B cell (primary cell): ENCODE data around the gene RBP7. TPM values are rescaled to one million over a fixed set of nuclear protein-coding genes. Genes with fewer than 3 reads are reported as not detected.

Source experiments
- ATAC-seq: fragments of 200-7000 bp; cut with Tn5 transposase; one replicate; pipeline ENCODE4 v1.10.0; 2021; ENCODE audit warnings: low read depth, mild to moderate bottlenecking, moderate number of reproducible peaks, moderate library complexity
- CTCF ChIA-PET: fragments of 350-600 bp; sonication (Branson Sonifier 250); formaldehyde crosslinking; loops from one replicate; lab custom pipeline; 2021; ENCODE audit warnings: antibody characterized with exemption, inconsistent platforms; lab: Charles Lee
- POLR2A ChIA-PET: fragments of 350-600 bp; sonication (Branson Sonifier 250); formaldehyde crosslinking; loops from one replicate; lab custom pipeline; 2021; ENCODE audit warnings: antibody characterized with exemption; lab: Charles Lee
- DNase-seq: peaks from one replicate; pipeline ENCODE4 v3.0.0; 2013
- H2AFZ ChIP-seq: 2 replicates; pipeline ENCODE4 v1.6.1; 2012; ENCODE audit warnings: mild to moderate bottlenecking, low read depth, low read length; ENCODE audit not compliant: insufficient read depth, poor library complexity, severe bottlenecking
- H3K27ac ChIP-seq, 2 donors: 1 replicate in 1 of 2; 2 replicates in 1 of 2; pipeline ENCODE4 v1.5.1; 2012 to 2013; ENCODE audit warnings: low read length in 2 of 2, mild to moderate bottlenecking in 2 of 2, moderate library complexity in 1 of 2
- H3K27me3 ChIP-seq, 4 experiments: fragments of 200-600 bp in 1 of 4; sonication (generic) in 1 of 4; replicated peaks in 1 of 4; 1 replicate in 2 of 4; 2 replicates in 2 of 4; pipeline versions ENCODE4 v1.6.1 to v1.7.0; 2013 to 2016; ENCODE audit warnings: low read length in 3 of 4, mild to moderate bottlenecking in 2 of 4, mixed read lengths in 1 of 4, moderate library complexity in 1 of 4; ENCODE audit not compliant: insufficient read depth in 4 of 4, control insufficient read depth in 3 of 4; ENCODE audit errors: control extremely low read depth in 1 of 4
- H3K36me3 ChIP-seq, 2 experiments: replicated peaks in 1 of 2; 1 replicate in 1 of 2; 2 replicates in 1 of 2; pipeline versions ENCODE4 v1.6.1 to v1.7.1; 2013; ENCODE audit warnings: low read length in 1 of 2; ENCODE audit not compliant: insufficient read depth in 2 of 2, control insufficient read depth in 1 of 2; ENCODE audit errors: control extremely low read depth in 1 of 2, extremely low read depth in 1 of 2
- H3K4me1 ChIP-seq, 2 donors: fragments of 200-600 bp in 1 of 2; sonication (generic) in 1 of 2; 1 replicate in 1 of 2; 2 replicates in 1 of 2; pipeline versions ENCODE4 v1.5.1 to v1.6.1; 2013 to 2017; ENCODE audit warnings: low read length in 2 of 2; ENCODE audit not compliant: control insufficient read depth in 2 of 2, insufficient read depth in 2 of 2
- H3K4me2 ChIP-seq: replicated peaks from 2 replicates; pipeline ENCODE3; 2012; ENCODE audit warnings: mild to moderate bottlenecking, low read depth, low read length; ENCODE audit not compliant: poor library complexity, severe bottlenecking
- H3K4me3 ChIP-seq, 5 experiments: fragments of 200-600 bp in 1 of 5; sonication (generic) in 1 of 5; 1 replicate in 3 of 5; 2 replicates in 2 of 5; pipeline versions ENCODE4 v1.5.1 to v1.7.0; 2011 to 2016; ENCODE audit warnings: low read length in 4 of 5, mild to moderate bottlenecking in 4 of 5, low read depth in 2 of 5, control low read depth in 1 of 5, moderate library complexity in 1 of 5; ENCODE audit not compliant: insufficient read depth in 1 of 5; ENCODE audit errors: control extremely low read depth in 1 of 5, extremely low read depth in 1 of 5
- H3K79me2 ChIP-seq: fragments of 200-600 bp; sonication (generic); one replicate; pipeline ENCODE4 v1.6.0; 2016; ENCODE audit warnings: low read length; ENCODE audit not compliant: control insufficient read depth, insufficient read depth
- H3K9ac ChIP-seq: fragments of 200-600 bp; sonication (generic); 2 replicates; pipeline ENCODE4 v1.6.1; 2017; ENCODE audit warnings: mild to moderate bottlenecking, low read length, moderate library complexity
- H3K9me3 ChIP-seq, 3 donors: one replicate each; pipeline versions ENCODE4 v1.6.1 to v1.7.1; 2013; ENCODE audit warnings: low read length in 2 of 3; ENCODE audit not compliant: control insufficient read depth in 2 of 3, insufficient read depth in 1 of 3; ENCODE audit errors: control extremely low read depth in 1 of 3
- H4K20me1 ChIP-seq: 2 replicates; pipeline ENCODE4 v1.6.0; 2012; ENCODE audit warnings: mild to moderate bottlenecking, low read length; ENCODE audit not compliant: insufficient read depth, control insufficient read depth, poor library complexity, severe bottlenecking
- H3K27ac Mint-ChIP-seq: one replicate; pipeline ENCODE4 v1.8.0; 2021; ENCODE audit warnings: mixed read lengths
- H3K27me3 Mint-ChIP-seq: one replicate; pipeline ENCODE4 v1.8.0; 2021; ENCODE audit warnings: mixed read lengths
- H3K4me1 Mint-ChIP-seq: one replicate; pipeline ENCODE4 v1.8.0; 2021; ENCODE audit warnings: mixed read lengths
- H3K4me3 Mint-ChIP-seq: one replicate; pipeline ENCODE4 v1.8.0; 2021; ENCODE audit warnings: mixed read lengths
- H3K9me3 Mint-ChIP-seq: one replicate; pipeline ENCODE4 v1.8.0; 2022; ENCODE audit warnings: mixed read lengths; ENCODE audit not compliant: insufficient read depth
- EZH2 ChIP-seq: IDR thresholded peaks from 2 replicates; pipeline ENCODE4 v1.6.1; 2012; ENCODE audit warnings: borderline replicate concordance, low read depth, mild to moderate bottlenecking, moderate library complexity, low read length; ENCODE audit not compliant: insufficient read depth, poor library complexity, severe bottlenecking
- WGBS: methylation state at CpG from one replicate; pipeline ENCODE4 v1.1.5; 2013; ENCODE audit warnings: missing lambda C conversion rate; ENCODE audit not compliant: insufficient coverage; 5-methylcytosine and 5-hydroxymethylcytosine counted together
- intact Hi-C: fragments of 100-400 bp; cut with micrococcal nuclease; formaldehyde crosslinking; loops from one replicate; pipeline ENCODE4 v1.10.0; 2022
- polyA plus RNA-seq: library from polyadenylated mRNA; depleted of rRNA; stranded (reverse); fragments of >200 nt; gene quantifications from 2 replicates; pipeline ENCODE4 v1.2.3, GENCODE V29; 2012
- total RNA-seq, 2 donors: library from RNA; stranded (reverse); fragments of 120-200 nt in 1 of 2; gene quantifications; 1 replicate in 1 of 2; 2 replicates in 1 of 2; pipeline versions ENCODE4 v1.2.3 to v1.2.4, GENCODE V29; 2013 to 2022
- TF ChIP-seq, protein P1 (sequence below): fragments of 200-600 bp; IDR thresholded peaks from one replicate; pipeline ENCODE4 v1.8.0; 2022; ENCODE audit warnings: antibody characterized with exemption, mild to moderate bottlenecking

Gene RBP7
- total and polyA plus RNA-seq, 2 donors (not counting 1 experiment from before 2014, with no cell fraction given) = 0.40 TPM; not detected in 1

DNA sequence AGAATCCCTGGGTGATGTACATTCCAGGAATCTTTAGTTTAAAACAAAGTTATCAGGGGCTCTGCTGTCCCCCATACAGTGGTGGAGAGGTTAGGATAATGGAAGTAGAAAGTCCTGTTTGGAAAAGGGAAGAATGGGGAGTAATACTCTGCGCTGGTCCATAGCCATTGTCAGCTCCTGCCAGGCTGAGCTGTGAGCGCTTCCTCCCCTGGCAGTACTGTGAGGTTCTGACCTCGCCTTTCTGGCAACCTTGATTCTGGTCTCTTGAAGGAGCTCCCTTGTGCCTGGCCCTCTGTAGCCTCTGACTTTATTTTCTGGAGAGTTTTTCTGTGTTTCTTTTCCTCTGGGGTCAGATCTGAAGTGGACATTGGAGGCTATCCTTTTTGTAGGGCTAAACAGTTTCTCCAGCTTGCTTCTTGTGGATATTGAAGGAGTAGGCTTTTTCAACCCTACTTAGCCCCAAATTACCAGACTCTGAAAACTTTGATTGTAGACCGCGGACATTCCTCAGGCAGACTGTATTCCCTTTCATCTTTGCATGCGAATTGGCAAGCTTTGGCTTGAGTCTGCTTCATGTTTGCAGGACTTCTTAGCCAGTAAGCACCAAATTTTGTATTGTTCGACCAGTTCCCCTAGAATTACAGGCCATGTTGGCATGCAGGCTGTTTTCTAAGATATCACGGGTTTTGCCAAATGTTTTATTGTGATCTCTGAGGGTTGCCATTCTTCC is 49.5 kb downstream of the RBP7 start:
- Histone ChIP-seq H3K9ac (no peak overlapping the region), H3K79me2 (peaks cover 85% of the 10 kb centered on the region), H4K20me1 (peaks cover 68% of the 10 kb centered on the region), H2AFZ (no peak overlapping the region), H3K4me1 (peaks cover 0 to 4% of the 10 kb centered on the region in 2 donors), H3K27me3 (no peaks in the 10 kb centered on the region), H3K27ac (no peak overlapping the region), H3K4me3 (no peak overlapping the region), H3K36me3 (peaks cover 3 to 36% of the 10 kb centered on the region in 2 experiments), H3K4me2 (no peak overlapping the region), H3K9me3 (no peaks in the 10 kb centered on the region)
- intact Hi-C loops = no loop called here
- no peak for TF ChIP-seq EZH2
- TF ChIP-seq, protein P1, sequence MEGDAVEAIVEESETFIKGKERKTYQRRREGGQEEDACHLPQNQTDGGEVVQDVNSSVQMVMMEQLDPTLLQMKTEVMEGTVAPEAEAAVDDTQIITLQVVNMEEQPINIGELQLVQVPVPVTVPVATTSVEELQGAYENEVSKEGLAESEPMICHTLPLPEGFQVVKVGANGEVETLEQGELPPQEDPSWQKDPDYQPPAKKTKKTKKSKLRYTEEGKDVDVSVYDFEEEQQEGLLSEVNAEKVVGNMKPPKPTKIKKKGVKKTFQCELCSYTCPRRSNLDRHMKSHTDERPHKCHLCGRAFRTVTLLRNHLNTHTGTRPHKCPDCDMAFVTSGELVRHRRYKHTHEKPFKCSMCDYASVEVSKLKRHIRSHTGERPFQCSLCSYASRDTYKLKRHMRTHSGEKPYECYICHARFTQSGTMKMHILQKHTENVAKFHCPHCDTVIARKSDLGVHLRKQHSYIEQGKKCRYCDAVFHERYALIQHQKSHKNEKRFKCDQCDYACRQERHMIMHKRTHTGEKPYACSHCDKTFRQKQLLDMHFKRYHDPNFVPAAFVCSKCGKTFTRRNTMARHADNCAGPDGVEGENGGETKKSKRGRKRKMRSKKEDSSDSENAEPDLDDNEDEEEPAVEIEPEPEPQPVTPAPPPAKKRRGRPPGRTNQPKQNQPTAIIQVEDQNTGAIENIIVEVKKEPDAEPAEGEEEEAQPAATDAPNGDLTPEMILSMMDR = no peak
- 100% methylated on average over 7 of the region's 8 CpGs for WGBS
- no peak overlapping the region for H3K4me3 Mint-ChIP-seq
- peaks cover 22% of the 10 kb centered on the region for H3K4me1 Mint-ChIP-seq
- DNase-seq (no peak), ATAC-seq (no peak)
- H3K9me3 Mint-ChIP-seq = no peaks in the 10 kb centered on the region
- ChIA-PET CTCF (interaction anchor here (0.7 kb wide), 1 partner anchor 544 kb away, joined by 7 read pairs; no protein-coding TSS in a partner anchor), POLR2A (no interaction called here)
- no peak overlapping the region for H3K27ac Mint-ChIP-seq
- H3K27me3 Mint-ChIP-seq = no peaks in the 10 kb centered on the region

DNA sequence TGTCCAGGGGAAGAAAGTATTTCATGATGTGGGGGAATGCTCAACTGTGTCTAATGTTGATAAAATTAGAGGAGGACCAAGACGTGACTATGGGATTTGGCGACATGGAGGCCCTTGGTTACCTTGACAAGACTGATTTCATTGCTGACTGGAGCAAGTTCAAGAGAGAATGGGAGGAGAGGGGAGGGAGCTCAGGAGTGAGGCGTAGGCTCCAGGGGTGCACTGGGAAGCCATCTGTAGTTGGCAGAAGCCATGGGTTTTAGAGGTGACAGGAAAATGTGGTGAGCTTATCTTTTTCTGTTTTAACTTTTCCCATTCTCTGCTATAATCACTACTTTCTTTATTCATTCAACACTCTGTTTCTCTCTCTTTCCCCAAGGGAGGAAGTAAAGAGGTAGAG is 51.6 kb downstream of the RBP7 start:
- Histone ChIP-seq H3K4me3 (no peak overlapping the region), H3K4me1 (peaks cover 0 to 4% of the 10 kb centered on the region in 2 donors), H3K27me3 (no peaks in the 10 kb centered on the region), H3K79me2 (peaks cover 81% of the 10 kb centered on the region), H3K36me3 (peaks cover 2 to 27% of the 10 kb centered on the region in 2 experiments), H3K4me2 (no peak overlapping the region), H3K9me3 (no peaks in the 10 kb centered on the region), H2AFZ (no peak overlapping the region), H4K20me1 (peaks cover 58% of the 10 kb centered on the region), H3K9ac (no peak overlapping the region), H3K27ac (no peak overlapping the region)
- intact Hi-C loops = no loop called here
- peaks cover 19% of the 10 kb centered on the region for H3K4me1 Mint-ChIP-seq
- no peak overlapping the region for H3K27ac Mint-ChIP-seq
- CTCF ChIA-PET = no interaction called here
- ATAC-seq = no peak
- no peak for TF ChIP-seq EZH2
- TF ChIP-seq, protein P1 = no peak
- no peak overlapping the region for H3K4me3 Mint-ChIP-seq
- WGBS = 91% methylated on average over 2 of the region's 3 CpGs
- DNase-seq = no peak
- H3K27me3 Mint-ChIP-seq = no peaks in the 10 kb centered on the region
- no peaks in the 10 kb centered on the region for H3K9me3 Mint-ChIP-seq
- POLR2A ChIA-PET = no interaction called here
